Kidney (tissue), 14 donors: ENCODE data around the gene SDK1. TPM values are rescaled to one million over a fixed set of nuclear protein-coding genes. Genes with fewer than 3 reads are reported as not detected.

Experiments used
- DNase-seq, 5 donors: peaks; one replicate each; pipeline ENCODE4 v3.0.0-alpha.2; 2013 to 2020
- FAIRE-seq: peaks from 2 replicates; lab custom pipeline; 2012; peaks lifted over from hg19 to GRCh38; lab: Jason Lieb, UNC
- H3K27ac ChIP-seq, 2 donors: one replicate each; pipeline ENCODE4 v1.7.0; 2013; ENCODE audit warnings: low read depth in 2 of 2, low read length in 2 of 2, inconsistent platforms in 1 of 2
- H3K27me3 ChIP-seq: one replicate; pipeline ENCODE4 v1.7.1; 2013; ENCODE audit warnings: low read length, inconsistent platforms; ENCODE audit not compliant: control insufficient read depth, insufficient read depth
- H3K36me3 ChIP-seq, 3 donors: one replicate each; pipeline versions ENCODE4 v1.7.0 to v1.7.1; 2013; ENCODE audit warnings: low read length in 3 of 3, control low read depth in 1 of 3, inconsistent platforms in 1 of 3; ENCODE audit not compliant: insufficient read depth in 3 of 3, control insufficient read depth in 2 of 3
- H3K4me1 ChIP-seq, 3 donors: one replicate each; pipeline versions ENCODE4 v1.7.0 to v1.7.1; 2013; ENCODE audit warnings: low read length in 3 of 3, inconsistent platforms in 1 of 3, low read depth in 1 of 3; ENCODE audit not compliant: control insufficient read depth in 2 of 3, insufficient read depth in 2 of 3
- H3K4me3 ChIP-seq, 3 donors: one replicate each; pipeline versions ENCODE4 v1.7.0 to v1.8.1; 2013; ENCODE audit warnings: low read length in 3 of 3, control low read depth in 1 of 3, inconsistent platforms in 1 of 3
- H3K9ac ChIP-seq, 3 donors: one replicate each; pipeline versions ENCODE4 v1.7.0 to v1.7.1; 2013; ENCODE audit warnings: low read length in 3 of 3, control low read depth in 1 of 3, inconsistent platforms in 1 of 3
- H3K9me3 ChIP-seq, 3 donors: one replicate each; pipeline versions ENCODE4 v1.7.0 to v1.7.1; 2013; ENCODE audit warnings: low read length in 3 of 3, control low read depth in 1 of 3, inconsistent platforms in 1 of 3; ENCODE audit not compliant: control insufficient read depth in 2 of 3, insufficient read depth in 1 of 3
- intact Hi-C: fragments of 100-400 bp; cut with DNase I; formaldehyde crosslinking; loops from one replicate; pipeline ENCODE4 v1.11.1; 2022
- polyA plus RNA-seq: library from polyadenylated mRNA; stranded (reverse); fragments of 350-450 nt; fragmentation: Illumina TruSeq; extraction: RNeasy Lipid Tissue Mini Kit (QIAGEN cat#74804); gene quantifications from one replicate; pipeline ENCODE4 v1.2.3, GENCODE V29; 2014; ENCODE audit warnings: low read depth, low replicate concordance; ENCODE audit not compliant: insufficient read depth
- total RNA-seq: library from RNA; stranded (reverse); fragmentation: NEBNext Ultra II Directional; extraction: Animal tissue kit (Norgen Biotek cat#: 25700); gene quantifications from one replicate; pipeline ENCODE4 v1.2.1, GENCODE V29; 2021
- TF ChIP-seq, protein P1 (sequence below): IDR thresholded peaks from 3 replicates; pipeline ENCODE4 v1.5.1; 2012; ENCODE audit warnings: mild to moderate bottlenecking, moderate library complexity, borderline replicate concordance; ENCODE audit not compliant: insufficient read depth; ENCODE audit errors: extremely low read depth
- donor health status: control.
- donor health status: control.
- donor health status: control.
- donor health status: control.
- donor health status: control.
- donor health status: DM: yes; HTN: yes; CAD: no.
- donor health status: Normal renal cell carcinoma (clear cell type).

SDK1 gene
- total and polyA plus RNA-seq, 2 donors from 2014 or later: 2.0 to 38.3 TPM

DNA sequence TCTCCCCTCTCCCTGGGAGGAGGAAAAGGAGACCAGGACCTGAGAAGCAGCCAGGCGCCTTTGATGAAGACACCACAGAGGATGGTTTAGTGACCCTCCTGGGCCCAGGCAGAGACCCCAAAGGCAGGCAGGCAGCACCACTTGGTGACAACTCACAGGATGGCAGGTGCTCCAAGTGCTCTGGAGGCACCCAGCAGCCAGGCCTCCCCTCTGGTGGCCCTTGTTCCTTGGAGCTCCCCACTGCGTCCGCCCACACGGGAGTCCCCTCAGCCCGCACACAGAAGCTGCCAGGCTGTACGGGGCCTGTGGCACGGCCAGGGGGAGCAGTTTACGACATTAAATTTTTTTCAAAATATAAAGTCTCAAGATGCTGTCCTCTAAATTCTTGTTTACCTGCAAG is 773.9 kb downstream of the SDK1 start:
- Histone ChIP-seq H3K27me3 (no peaks in the 10 kb centered on the region), H3K4me3 (no peak overlapping the region), H3K9me3 (no peaks in the 10 kb centered on the region), H3K36me3 (no peaks in the 10 kb centered on the region), H3K27ac (no peak overlapping the region), H3K4me1 (no peaks in the 10 kb centered on the region), H3K9ac (no peak overlapping the region)
- TF ChIP-seq, protein P1, sequence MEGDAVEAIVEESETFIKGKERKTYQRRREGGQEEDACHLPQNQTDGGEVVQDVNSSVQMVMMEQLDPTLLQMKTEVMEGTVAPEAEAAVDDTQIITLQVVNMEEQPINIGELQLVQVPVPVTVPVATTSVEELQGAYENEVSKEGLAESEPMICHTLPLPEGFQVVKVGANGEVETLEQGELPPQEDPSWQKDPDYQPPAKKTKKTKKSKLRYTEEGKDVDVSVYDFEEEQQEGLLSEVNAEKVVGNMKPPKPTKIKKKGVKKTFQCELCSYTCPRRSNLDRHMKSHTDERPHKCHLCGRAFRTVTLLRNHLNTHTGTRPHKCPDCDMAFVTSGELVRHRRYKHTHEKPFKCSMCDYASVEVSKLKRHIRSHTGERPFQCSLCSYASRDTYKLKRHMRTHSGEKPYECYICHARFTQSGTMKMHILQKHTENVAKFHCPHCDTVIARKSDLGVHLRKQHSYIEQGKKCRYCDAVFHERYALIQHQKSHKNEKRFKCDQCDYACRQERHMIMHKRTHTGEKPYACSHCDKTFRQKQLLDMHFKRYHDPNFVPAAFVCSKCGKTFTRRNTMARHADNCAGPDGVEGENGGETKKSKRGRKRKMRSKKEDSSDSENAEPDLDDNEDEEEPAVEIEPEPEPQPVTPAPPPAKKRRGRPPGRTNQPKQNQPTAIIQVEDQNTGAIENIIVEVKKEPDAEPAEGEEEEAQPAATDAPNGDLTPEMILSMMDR: no peak
- no peak for FAIRE-seq
- intact Hi-C loops: no loop called here
- DNase-seq: no peak

- Histone ChIP-seq H3K36me3 (no peaks in the 10 kb centered on the region), H3K9ac (no peak overlapping the region), H3K4me1 (no peaks in the 10 kb centered on the region), H3K27ac (no peak overlapping the region), H3K4me3 (no peak overlapping the region), H3K9me3 (no peaks in the 10 kb centered on the region), H3K27me3 (no peaks in the 10 kb centered on the region)
- intact Hi-C loops: no loop called here
- DNase-seq (no peak), FAIRE-seq (no peak)
- TF ChIP-seq, protein P1: no peak
Observed at GRCh38 chr7:4076701-4077294, 775.7 kb downstream of the SDK1 start.

GRCh38 chr7:4077980-4078379 is 776.9 kb downstream of the SDK1 start:
- Histone ChIP-seq H3K9me3 (no peaks in the 10 kb centered on the region), H3K4me1 (no peaks in the 10 kb centered on the region), H3K36me3 (no peaks in the 10 kb centered on the region), H3K9ac (no peak overlapping the region), H3K4me3 (no peak overlapping the region), H3K27ac (no peak overlapping the region), H3K27me3 (no peaks in the 10 kb centered on the region)
- FAIRE-seq: no peak
- intact Hi-C loops: no loop called here
- no peak for DNase-seq
- TF ChIP-seq, protein P1: no peak

DNA sequence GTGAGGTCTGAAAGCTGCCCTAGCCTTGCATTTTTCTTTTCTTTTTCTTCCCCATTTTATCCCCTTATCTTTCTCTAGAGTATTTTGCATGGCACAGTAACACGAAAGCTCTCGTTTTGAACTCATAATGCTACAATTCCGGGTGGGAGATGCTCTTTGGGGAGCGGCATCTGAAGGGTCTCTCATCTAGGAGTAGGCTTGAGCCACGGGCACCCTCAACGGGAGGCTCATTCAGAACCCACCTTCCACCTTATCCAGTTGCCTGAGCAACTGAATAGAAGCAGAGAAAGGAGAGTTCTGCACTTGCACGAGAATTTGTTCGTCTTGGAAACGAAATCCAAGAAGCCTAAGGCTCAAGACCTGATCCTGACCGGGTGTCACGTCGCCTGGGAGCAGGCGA is 777.5 kb downstream of the SDK1 start:
- H3K27ac ChIP-seq: no peak overlapping the region
- H3K4me3 ChIP-seq: no peak overlapping the region
- H3K9me3 ChIP-seq: no peaks in the 10 kb centered on the region
- no peaks in the 10 kb centered on the region for H3K27me3 ChIP-seq
- H3K9ac ChIP-seq: no peak overlapping the region
- DNase-seq (no peak), FAIRE-seq (no peak)
- H3K4me1 ChIP-seq: no peaks in the 10 kb centered on the region
- no peaks in the 10 kb centered on the region for H3K36me3 ChIP-seq
- TF ChIP-seq, protein P1: no peak
- intact Hi-C loops: no loop called here
